Measurements from ENCODE around the gene FABP7.

The FABP7 gene

DNA sequence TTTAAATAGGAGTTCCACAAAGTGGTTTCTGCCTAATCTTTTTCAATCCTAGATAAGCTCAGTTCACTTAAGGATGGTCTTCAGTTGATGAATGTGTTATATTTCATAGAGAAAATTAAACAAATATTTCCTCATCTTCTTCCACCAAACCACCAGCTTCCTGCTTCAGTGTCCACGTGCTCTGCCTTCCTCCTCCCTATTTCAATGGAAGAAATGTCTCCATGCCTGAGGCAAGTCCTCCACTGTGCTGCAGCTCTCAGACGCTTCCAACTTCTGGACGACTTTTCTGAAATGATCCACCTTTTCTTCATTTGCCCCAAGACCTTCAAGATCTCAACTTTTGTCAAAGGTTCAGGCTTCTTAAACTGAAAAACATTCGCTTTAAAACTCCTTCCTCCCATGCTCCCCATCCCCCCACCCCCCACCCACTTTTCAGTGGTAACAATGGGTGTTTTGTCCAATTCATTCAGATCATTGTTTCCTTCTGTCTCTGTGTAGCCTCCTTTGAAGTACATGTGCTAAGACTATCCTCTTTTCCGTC is 25.3 kb upstream of the FABP7 start:
- Histone ChIP-seq H3K9me3 (ENCODE audit: control insufficient read depth, low read length) (no peaks in the 10 kb centered on the region), H3K18ac (ENCODE audit: low read depth in 1 of 2, low read length in 2 of 2) (no peak overlapping the region), H3K4me3 (ENCODE audit: insufficient read depth in 1 of 2, low read depth in 1 of 2, low read length in 2 of 2) (no peak overlapping the region), H2AFZ (ENCODE audit: low read depth, low read length) (no peak overlapping the region), H3K27ac (ENCODE audit: low read length, poor library complexity, severe bottlenecking) (no peak overlapping the region), H3K9ac (ENCODE audit: low read length) (no peak overlapping the region), H2BK15ac (ENCODE audit: low read depth, poor library complexity, severe bottlenecking) (no peak overlapping the region), H2BK12ac (ENCODE audit: low read length in 2 of 2) (no peak overlapping the region), H3K4me2 (ENCODE audit: low read length, poor library complexity, severe bottlenecking) (no peak overlapping the region), H3K4me1 (ENCODE audit: control insufficient read depth, insufficient read depth, low read depth, low read length) (no peaks in the 10 kb centered on the region), H3K79me1 (replicated peaks; ENCODE audit: low read length, poor library complexity, severe bottlenecking) (no peaks in the 10 kb centered on the region), H2BK5ac (ENCODE audit: low read depth, low read length, poor library complexity, severe bottlenecking) (no peak overlapping the region), H3K14ac (ENCODE audit: low read length in 2 of 2) (no peak overlapping the region), H2AK5ac (ENCODE audit: low read length, severe bottlenecking) (no peak overlapping the region), H3K27me3 (ENCODE audit: control insufficient read depth in 1 of 2, insufficient read depth in 1 of 2, low read length in 2 of 2) (no peaks in the 10 kb centered on the region), H2BK120ac (ENCODE audit: low read depth, low read length) (no peak overlapping the region), H3K36me3 (ENCODE audit: control insufficient read depth in 1 of 2, insufficient read depth in 2 of 2, low read depth in 1 of 2, low read length in 2 of 2) (no peaks in the 10 kb centered on the region), H3K23ac (ENCODE audit: low read length in 2 of 2) (no peak overlapping the region), H4K91ac (ENCODE audit: low read length) (no peak overlapping the region), H3K4ac (ENCODE audit: low read depth in 1 of 2, low read length in 2 of 2) (no peak overlapping the region), H4K8ac (ENCODE audit: low read length) (no peak overlapping the region)
- WGBS = 86% methylated on average over 5 of the region's 5 CpGs
- DNase-seq = no peak

DNA sequence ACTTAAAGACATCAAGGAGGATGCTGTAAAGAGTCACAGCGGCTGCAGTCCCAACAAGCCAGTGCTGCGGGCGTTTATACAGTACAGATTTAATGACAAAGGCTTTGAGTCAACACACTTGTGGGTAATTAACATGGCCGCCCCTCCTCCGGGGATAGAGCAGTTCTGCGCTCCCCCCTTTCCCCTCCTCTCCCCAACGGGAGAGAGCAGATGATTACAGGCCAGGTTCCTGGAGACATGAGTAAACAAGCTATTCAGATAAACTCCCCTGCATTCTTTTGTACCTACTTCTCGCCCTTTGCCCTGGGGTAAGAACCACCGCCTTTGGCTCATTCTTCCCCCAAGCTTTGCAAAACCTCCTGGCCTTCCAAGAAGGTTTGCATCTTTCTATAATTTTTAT is 23.6 kb upstream of the FABP7 start:
- no peak overlapping the region for H4K91ac ChIP-seq (ENCODE audit: low read length)

DNA sequence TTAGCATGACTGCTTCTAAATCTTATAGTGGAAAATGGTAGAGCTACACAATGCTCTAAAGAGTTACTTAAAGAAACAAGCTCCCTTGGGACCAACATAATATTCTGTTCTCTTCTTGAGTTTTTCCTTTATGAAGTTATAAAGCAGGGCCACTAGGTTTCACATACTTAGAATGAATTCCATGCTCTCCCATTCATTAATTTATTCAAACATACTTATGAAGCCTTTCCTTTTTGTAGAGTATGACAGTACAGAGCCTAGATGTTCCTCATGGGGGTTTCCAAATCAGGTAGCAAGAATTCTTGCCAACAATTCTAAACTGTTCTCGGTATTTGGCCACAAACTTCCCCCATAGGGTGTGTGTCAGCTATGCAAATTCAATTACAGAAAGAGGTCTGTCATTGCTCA is 20.6 kb upstream of the FABP7 start:
- no peaks in the 10 kb centered on the region for H3K79me1 ChIP-seq (replicated peaks; ENCODE audit: low read length, poor library complexity, severe bottlenecking)
- no peaks in the 10 kb centered on the region for H3K4me1 ChIP-seq (ENCODE audit: control insufficient read depth, insufficient read depth, low read depth, low read length)
- H3K27me3 ChIP-seq (ENCODE audit: control insufficient read depth in 1 of 2, insufficient read depth in 1 of 2, low read length in 2 of 2) = no peaks in the 10 kb centered on the region
- H4K8ac ChIP-seq (ENCODE audit: low read length) = no peak overlapping the region
- no peak overlapping the region for H3K14ac ChIP-seq (ENCODE audit: low read length in 2 of 2)
- no peaks in the 10 kb centered on the region for H3K9me3 ChIP-seq (ENCODE audit: control insufficient read depth, low read length)
- H3K9ac ChIP-seq (ENCODE audit: low read length) = no peak overlapping the region
- H3K4ac ChIP-seq (ENCODE audit: low read depth in 1 of 2, low read length in 2 of 2) = no peak overlapping the region
- no peak overlapping the region for H4K91ac ChIP-seq (ENCODE audit: low read length)
- H2BK12ac ChIP-seq (ENCODE audit: low read length in 2 of 2) = no peak overlapping the region
- no peak overlapping the region for H2AK5ac ChIP-seq (ENCODE audit: low read length, severe bottlenecking)
- 80% methylated on average over 1 of the region's 1 CpG for WGBS
- no peak overlapping the region for H2BK120ac ChIP-seq (ENCODE audit: low read depth, low read length)
- no peak overlapping the region for H3K4me3 ChIP-seq (ENCODE audit: insufficient read depth in 1 of 2, low read depth in 1 of 2, low read length in 2 of 2)
- no peak overlapping the region for H3K4me2 ChIP-seq (ENCODE audit: low read length, poor library complexity, severe bottlenecking)
- no peak overlapping the region for H2BK15ac ChIP-seq (ENCODE audit: low read depth, poor library complexity, severe bottlenecking)
- no peak overlapping the region for H2BK5ac ChIP-seq (ENCODE audit: low read depth, low read length, poor library complexity, severe bottlenecking)
- H3K18ac ChIP-seq (ENCODE audit: low read depth in 1 of 2, low read length in 2 of 2) = no peak overlapping the region
- H3K23ac ChIP-seq (ENCODE audit: low read length in 2 of 2) = no peak overlapping the region
- H2AFZ ChIP-seq (ENCODE audit: low read depth, low read length) = no peak overlapping the region
- no peak overlapping the region for H3K27ac ChIP-seq (ENCODE audit: low read length, poor library complexity, severe bottlenecking)
- no peak for DNase-seq
- H3K36me3 ChIP-seq (ENCODE audit: control insufficient read depth in 1 of 2, insufficient read depth in 2 of 2, low read depth in 1 of 2, low read length in 2 of 2) = no peaks in the 10 kb centered on the region

More for the DNA sequence above, 23.6 kb upstream of the FABP7 start:
- Histone ChIP-seq H3K9me3 (ENCODE audit: control insufficient read depth, low read length) (no peaks in the 10 kb centered on the region), H3K27me3 (ENCODE audit: control insufficient read depth in 1 of 2, insufficient read depth in 1 of 2, low read length in 2 of 2) (no peaks in the 10 kb centered on the region), H2BK15ac (ENCODE audit: low read depth, poor library complexity, severe bottlenecking) (no peak overlapping the region), H3K18ac (ENCODE audit: low read depth in 1 of 2, low read length in 2 of 2) (no peak overlapping the region), H3K9ac (ENCODE audit: low read length) (no peak overlapping the region), H3K4ac (ENCODE audit: low read depth in 1 of 2, low read length in 2 of 2) (no peak overlapping the region), H2AFZ (ENCODE audit: low read depth, low read length) (no peak overlapping the region), H3K36me3 (ENCODE audit: control insufficient read depth in 1 of 2, insufficient read depth in 2 of 2, low read depth in 1 of 2, low read length in 2 of 2) (no peaks in the 10 kb centered on the region), H3K4me1 (ENCODE audit: control insufficient read depth, insufficient read depth, low read depth, low read length) (no peaks in the 10 kb centered on the region), H4K8ac (ENCODE audit: low read length) (no peak overlapping the region), H2BK12ac (ENCODE audit: low read length in 2 of 2) (no peak overlapping the region), H3K79me1 (replicated peaks; ENCODE audit: low read length, poor library complexity, severe bottlenecking) (no peaks in the 10 kb centered on the region), H2AK5ac (ENCODE audit: low read length, severe bottlenecking) (no peak overlapping the region), H2BK5ac (ENCODE audit: low read depth, low read length, poor library complexity, severe bottlenecking) (no peak overlapping the region), H3K4me3 (ENCODE audit: insufficient read depth in 1 of 2, low read depth in 1 of 2, low read length in 2 of 2) (no peak overlapping the region), H2BK120ac (ENCODE audit: low read depth, low read length) (no peak overlapping the region), H3K4me2 (ENCODE audit: low read length, poor library complexity, severe bottlenecking) (no peak overlapping the region), H3K23ac (ENCODE audit: low read length in 2 of 2) (no peak overlapping the region), H3K14ac (ENCODE audit: low read length in 2 of 2) (no peak overlapping the region), H3K27ac (ENCODE audit: low read length, poor library complexity, severe bottlenecking) (no peak overlapping the region)
- DNase-seq = no peak
- 92% methylated on average over 9 of the region's 9 CpGs for WGBS

- no peaks in the 10 kb centered on the region for H3K4me1 ChIP-seq (ENCODE audit: control insufficient read depth, insufficient read depth, low read depth, low read length)
- no peak overlapping the region for H2BK120ac ChIP-seq (ENCODE audit: low read depth, low read length)
- H3K18ac ChIP-seq (ENCODE audit: low read depth in 1 of 2, low read length in 2 of 2) = no peak overlapping the region
- no peaks in the 10 kb centered on the region for H3K27me3 ChIP-seq (ENCODE audit: control insufficient read depth in 1 of 2, insufficient read depth in 1 of 2, low read length in 2 of 2)
- no peak for DNase-seq
- no peaks in the 10 kb centered on the region for H3K9me3 ChIP-seq (ENCODE audit: control insufficient read depth, low read length)
- H3K36me3 ChIP-seq (ENCODE audit: control insufficient read depth in 1 of 2, insufficient read depth in 2 of 2, low read depth in 1 of 2, low read length in 2 of 2) = no peaks in the 10 kb centered on the region
- no peak overlapping the region for H3K4me3 ChIP-seq (ENCODE audit: insufficient read depth in 1 of 2, low read depth in 1 of 2, low read length in 2 of 2)
- H2AK5ac ChIP-seq (ENCODE audit: low read length, severe bottlenecking) = no peak overlapping the region
- no peak overlapping the region for H3K4ac ChIP-seq (ENCODE audit: low read depth in 1 of 2, low read length in 2 of 2)
- no peak overlapping the region for H4K8ac ChIP-seq (ENCODE audit: low read length)
- H2BK5ac ChIP-seq (ENCODE audit: low read depth, low read length, poor library complexity, severe bottlenecking) = no peak overlapping the region
- H2AFZ ChIP-seq (ENCODE audit: low read depth, low read length) = no peak overlapping the region
- H3K4me2 ChIP-seq (ENCODE audit: low read length, poor library complexity, severe bottlenecking) = no peak overlapping the region
- H3K79me1 ChIP-seq (replicated peaks; ENCODE audit: low read length, poor library complexity, severe bottlenecking) = no peaks in the 10 kb centered on the region
- H3K27ac ChIP-seq (ENCODE audit: low read length, poor library complexity, severe bottlenecking) = no peak overlapping the region
- H3K9ac ChIP-seq (ENCODE audit: low read length) = no peak overlapping the region
- H3K14ac ChIP-seq (ENCODE audit: low read length in 2 of 2) = no peak overlapping the region
- no peak overlapping the region for H2BK15ac ChIP-seq (ENCODE audit: low read depth, poor library complexity, severe bottlenecking)
- no peak overlapping the region for H3K23ac ChIP-seq (ENCODE audit: low read length in 2 of 2)
- H4K91ac ChIP-seq (ENCODE audit: low read length) = no peak overlapping the region
- no peak overlapping the region for H2BK12ac ChIP-seq (ENCODE audit: low read length in 2 of 2)
Measured at GRCh38 chr6:122760330-122760729, 19.2 kb upstream of the FABP7 start.
